ENCODE results near the gene ATR. TPM values are rescaled to one million over a fixed set of nuclear protein-coding genes. Genes with fewer than 3 reads are reported as not detected.

The ATR gene
- polyA plus RNA-seq, 1 experiment, result 17.9 TPM

GRCh38 chr3:142492184-142492583, 86.3 kb downstream of the ATR start:
- CTCF ChIA-PET, result no interaction called here
- Histone ChIP-seq H3K4me3 (ENCODE audit: low read depth, low read length) (no peak overlapping the region), H3K27ac (ENCODE audit: low read depth, low read length) (no peak overlapping the region), H3K9me3 (ENCODE audit: control insufficient read depth, insufficient read depth, low read length) (no peaks in the 10 kb centered on the region), H3K27me3 (ENCODE audit: control insufficient read depth, insufficient read depth, low read length) (no peaks in the 10 kb centered on the region)
- no peak for TF ChIP-seq CTCF (IDR thresholded peaks at IDR 0.05; ENCODE audit: low read depth, low read length)
- DNase-seq (ENCODE audit: low read depth, low spot score), result no peak
- POLR2A ChIA-PET, result no interaction called here

- DNase-seq (ENCODE audit: low read depth, low spot score), result peak; percentile 1
- Histone ChIP-seq H3K27ac (ENCODE audit: low read depth, low read length) (no peak overlapping the region), H3K27me3 (ENCODE audit: control insufficient read depth, insufficient read depth, low read length) (no peaks in the 10 kb centered on the region), H3K4me3 (ENCODE audit: low read depth, low read length) (no peak overlapping the region), H3K9me3 (ENCODE audit: control insufficient read depth, insufficient read depth, low read length) (no peaks in the 10 kb centered on the region)
- POLR2A ChIA-PET, result no interaction called here
- CTCF ChIA-PET, result no interaction called here
- no peak for TF ChIP-seq CTCF (IDR thresholded peaks at IDR 0.05; ENCODE audit: low read depth, low read length)
These were observed 88.8 kb downstream of the ATR start for GRCh38 chr3:142489572-142490323.

GRCh38 chr3:142484912-142485435, 93.6 kb downstream of the ATR start:
- no peak for TF ChIP-seq CTCF (IDR thresholded peaks at IDR 0.05; ENCODE audit: low read depth, low read length)
- Histone ChIP-seq H3K4me3 (ENCODE audit: low read depth, low read length) (no peak overlapping the region), H3K27me3 (ENCODE audit: control insufficient read depth, insufficient read depth, low read length) (no peaks in the 10 kb centered on the region), H3K9me3 (ENCODE audit: control insufficient read depth, insufficient read depth, low read length) (peaks cover 16% of the 10 kb centered on the region), H3K27ac (ENCODE audit: low read depth, low read length) (no peak overlapping the region)
- DNase-seq (ENCODE audit: low read depth, low spot score), result no peak
- ChIA-PET POLR2A (no interaction called here), CTCF (no interaction called here)

- H3K9me3 ChIP-seq (ENCODE audit: control insufficient read depth, insufficient read depth, low read length), result peaks cover 16% of the 10 kb centered on the region
- POLR2A ChIA-PET, result no interaction called here
- no peak overlapping the region for H3K4me3 ChIP-seq (ENCODE audit: low read depth, low read length)
- no peak for TF ChIP-seq CTCF (IDR thresholded peaks at IDR 0.05; ENCODE audit: low read depth, low read length)
- H3K27ac ChIP-seq (ENCODE audit: low read depth, low read length), result no peak overlapping the region
- DNase-seq (ENCODE audit: low read depth, low spot score), result no peak
- CTCF ChIA-PET, result no interaction called here
- no peaks in the 10 kb centered on the region for H3K27me3 ChIP-seq (ENCODE audit: control insufficient read depth, insufficient read depth, low read length)
These were observed 97.3 kb downstream of the ATR start for GRCh38 chr3:142481196-142481595.

- Histone ChIP-seq H3K27ac (ENCODE audit: low read depth, low read length) (no peak overlapping the region), H3K9me3 (ENCODE audit: control insufficient read depth, insufficient read depth, low read length) (peaks cover 4% of the 10 kb centered on the region), H3K4me3 (ENCODE audit: low read depth, low read length) (no peak overlapping the region), H3K27me3 (ENCODE audit: control insufficient read depth, insufficient read depth, low read length) (no peaks in the 10 kb centered on the region)
- CTCF ChIA-PET, result no interaction called here
- no peak for DNase-seq (ENCODE audit: low read depth, low spot score)
- TF ChIP-seq CTCF (IDR thresholded peaks at IDR 0.05; ENCODE audit: low read depth, low read length), result no peak
- POLR2A ChIA-PET, result no interaction called here
These were observed 107.7 kb downstream of the ATR start for GRCh38 chr3:142470826-142471225.
